Upper lobe of left lung (tissue), 6 donors: ENCODE measurements around the gene GCAT. TPM values are rescaled to one million over a fixed set of nuclear protein-coding genes. Genes with fewer than 3 reads are reported as not detected.

Experiments
- ATAC-seq, 2 donors: fragments of 200-7000 bp; cut with Tn5 transposase; one replicate each; pipeline ENCODE4 v1.9.1; 2022; ENCODE audit warnings: mild to moderate bottlenecking in 2 of 2, moderate library complexity in 2 of 2; ENCODE audit not compliant: low FRiP score in 2 of 2
- DNase-seq, 2 donors: peaks; one replicate each; pipeline ENCODE4 v3.0.0-alpha.2; 2019 to 2020
- H3K27ac ChIP-seq, 4 donors: fragments of 200-600 bp; sonication (generic); one replicate each; pipeline ENCODE4 v1.5.1; 2016 to 2019
- H3K27me3 ChIP-seq, 4 donors: fragments of 200-600 bp; sonication (generic); one replicate each; pipeline ENCODE4 v1.5.1; 2017 to 2019
- H3K36me3 ChIP-seq, 4 donors: fragments of 200-600 bp; sonication (generic); one replicate each; pipeline ENCODE4 v1.5.1; 2016 to 2019
- H3K4me1 ChIP-seq, 4 donors: fragments of 200-600 bp; sonication (generic); one replicate each; pipeline ENCODE4 v1.5.1; 2018 to 2019
- H3K4me3 ChIP-seq, 4 donors: fragments of 200-600 bp; sonication (generic); one replicate each; pipeline ENCODE4 v1.5.1; 2017 to 2019; ENCODE audit warnings: mild to moderate bottlenecking in 2 of 4, moderate library complexity in 1 of 4
- H3K9me3 ChIP-seq, 4 donors: fragments of 200-600 bp; sonication (generic); one replicate each; pipeline ENCODE4 v1.5.1; 2018 to 2019
- POLR2A ChIP-seq, 4 donors: fragments of 450-650 bp; IDR thresholded peaks; one replicate each; pipeline ENCODE4 v1.5.1; 2016 to 2017; ENCODE audit warnings: antibody characterized with exemption in 4 of 4, mild to moderate bottlenecking in 2 of 4
- POLR2AphosphoS5 ChIP-seq, 2 donors: sonication (generic); formaldehyde crosslinking; IDR thresholded peaks; one replicate each; pipeline ENCODE4 v1.5.1; 2017; ENCODE audit warnings: antibody characterized with exemption in 2 of 2
- WGBS, 2 donors: methylation state at CpG; one replicate each; pipeline ENCODE4 v1.1.5; 2017 to 2018; 5-methylcytosine and 5-hydroxymethylcytosine counted together
- small RNA-seq, 4 donors: library from RNA; depleted of rRNA; stranded (forward); fragments of <200 nt; gene quantifications; one replicate each; pipeline ENCODE3, GENCODE V24; 2016
- total RNA-seq, 6 donors: library from RNA; depleted of rRNA in 4 of 6; stranded (reverse); fragments of >200 nt in 4 of 6; gene quantifications; one replicate each; pipeline versions ENCODE4 v1.1.0 to v1.2.1, GENCODE V29; 2016 to 2021
- TF ChIP-seq, protein P1 (sequence below), 6 experiments: fragments of 450-650 bp in 4 of 6; fragments of 200-600 bp in 2 of 6; sonication (generic) in 2 of 6; IDR thresholded peaks; one replicate each; pipeline ENCODE4 v1.5.1; 2016 to 2019; ENCODE audit warnings: antibody characterized with exemption in 6 of 6
- donor health status: DM: no; HTN: no; CAD: no; lungs with moderate emphysema.
- donor health status: DM: no; HTN: yes; CAD: no; lungs with severe emphysema.

Gene GCAT
- total RNA-seq, 6 donors from 2014 or later = 2.7 to 16.7 (median 7.5) TPM

DNA sequence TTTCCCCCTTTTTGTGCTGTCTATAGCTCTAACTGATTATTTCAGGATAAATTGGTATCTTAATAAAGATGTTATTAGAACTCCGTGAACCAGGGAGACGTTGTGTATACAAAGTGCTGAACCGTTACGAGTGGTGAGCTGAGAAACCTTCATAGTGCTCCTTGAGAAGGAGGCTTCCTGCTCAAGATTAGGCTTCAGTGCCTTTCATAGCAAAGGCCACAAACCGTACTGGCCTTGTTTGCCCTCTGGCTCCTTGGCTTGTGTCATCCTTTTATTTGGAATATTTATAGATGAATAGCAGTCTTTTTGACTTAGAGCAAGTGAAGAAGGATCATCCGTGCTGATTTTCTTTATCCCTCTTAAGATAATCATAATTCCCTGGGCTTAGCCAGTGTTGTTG, 57.8 kb downstream of the GCAT start:
- Histone ChIP-seq H3K9me3 (no peaks in the 10 kb centered on the region), H3K27me3 (no peaks in the 10 kb centered on the region), H3K4me3 (no peak overlapping the region), H3K36me3 (peaks cover 26 to 96% (median 73%) of the 10 kb centered on the region in 4 donors), H3K27ac (no peak overlapping the region), H3K4me1 (peaks cover 0 to 15% (median 3%) of the 10 kb centered on the region in 4 donors)
- 91 to 95% methylated on average over 6 of the region's 6 CpGs for WGBS, 2 donors
- DNase-seq (no peak), ATAC-seq (no peak)
- TF ChIP-seq, protein P1, sequence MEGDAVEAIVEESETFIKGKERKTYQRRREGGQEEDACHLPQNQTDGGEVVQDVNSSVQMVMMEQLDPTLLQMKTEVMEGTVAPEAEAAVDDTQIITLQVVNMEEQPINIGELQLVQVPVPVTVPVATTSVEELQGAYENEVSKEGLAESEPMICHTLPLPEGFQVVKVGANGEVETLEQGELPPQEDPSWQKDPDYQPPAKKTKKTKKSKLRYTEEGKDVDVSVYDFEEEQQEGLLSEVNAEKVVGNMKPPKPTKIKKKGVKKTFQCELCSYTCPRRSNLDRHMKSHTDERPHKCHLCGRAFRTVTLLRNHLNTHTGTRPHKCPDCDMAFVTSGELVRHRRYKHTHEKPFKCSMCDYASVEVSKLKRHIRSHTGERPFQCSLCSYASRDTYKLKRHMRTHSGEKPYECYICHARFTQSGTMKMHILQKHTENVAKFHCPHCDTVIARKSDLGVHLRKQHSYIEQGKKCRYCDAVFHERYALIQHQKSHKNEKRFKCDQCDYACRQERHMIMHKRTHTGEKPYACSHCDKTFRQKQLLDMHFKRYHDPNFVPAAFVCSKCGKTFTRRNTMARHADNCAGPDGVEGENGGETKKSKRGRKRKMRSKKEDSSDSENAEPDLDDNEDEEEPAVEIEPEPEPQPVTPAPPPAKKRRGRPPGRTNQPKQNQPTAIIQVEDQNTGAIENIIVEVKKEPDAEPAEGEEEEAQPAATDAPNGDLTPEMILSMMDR (IDR thresholded peaks at IDR 0.05) = no peak
- TF ChIP-seq POLR2AphosphoS5 (IDR thresholded peaks at IDR 0.05) = no peak
- TF ChIP-seq POLR2A (IDR thresholded peaks at IDR 0.05) = no peak

Small RNA genes lying within 50 kb of the gene (small RNA-seq; reads per million reads assigned to genes)
- 0.65 to 2.0 (median 1.3) reads per million in 4 donors for gene MIR659

Other genes starting within 250 kb of the GCAT start
- 10 to 100 TPM; 38.8 to 81.7 (median 67.5) TPM for gene CDC42EP1, start 247.5 kb upstream of the GCAT start, total RNA-seq
- 1 to 10 TPM in 3 of 6 donors, not detected in 3; 1.4 to 4.2 (median 2.0) TPM for gene LGALS2, start 227.8 kb upstream of the GCAT start, total RNA-seq
- gene GGA1, start 199.1 kb upstream of the GCAT start, total RNA-seq = 100 to 1,000 TPM in 2 of 6 donors, 10 to 100 TPM in 4; 52.4 to 226 (median 68.3) TPM
- 10 to 100 TPM; 11.4 to 58.7 (median 31.1) TPM for gene SH3BP1, start 168.3 kb upstream of the GCAT start, total RNA-seq
- 10 to 100 TPM in 1 of 6 donors, 1 to 10 TPM in 5; 2.1 to 11.1 (median 8.7) TPM for gene PDXP, start 149.2 kb upstream of the GCAT start, total RNA-seq
- 100 to 1,000 TPM; 125 to 750 (median 400) TPM for gene LGALS1, start 132.3 kb upstream of the GCAT start, total RNA-seq
- 10 to 100 TPM; 23.5 to 89.1 (median 26.7) TPM for gene NOL12, start 121.6 kb upstream of the GCAT start, total RNA-seq
- gene TRIOBP, start 110.9 kb upstream of the GCAT start, total RNA-seq = 100 to 1,000 TPM in 4 of 6 donors, 10 to 100 TPM in 2; 76.5 to 151 (median 113) TPM
- not detected for gene GALR3, start 15.4 kb downstream of the GCAT start, total RNA-seq
- 10 to 100 TPM; 22.4 to 49.2 (median 38.2) TPM for gene ANKRD54, start 36.4 kb downstream of the GCAT start, total RNA-seq
- 100 to 1,000 TPM; 130 to 418 (median 248) TPM for gene EIF3L, start 41.5 kb downstream of the GCAT start, total RNA-seq
- gene MICALL1, start 98.4 kb downstream of the GCAT start, total RNA-seq = 10 to 100 TPM; 24.3 to 47.1 (median 37.3) TPM
- 1 to 10 TPM in 3 of 6 donors, under 1 TPM in 2, not detected in 1; 0.46 to 7.2 (median 1.2) TPM for gene C22orf23, start 145.7 kb downstream of the GCAT start, total RNA-seq
- gene POLR2F, start 145.8 kb downstream of the GCAT start, total RNA-seq = 100 to 1,000 TPM in 2 of 6 donors, 10 to 100 TPM in 4; 48.9 to 152 (median 71.7) TPM
- gene SOX10, start 176.6 kb downstream of the GCAT start, total RNA-seq = under 1 TPM in 1 of 6 donors, not detected in 5; 0.15 TPM
- 100 to 1,000 TPM in 1 of 6 donors, 10 to 100 TPM in 5; 31.6 to 189 (median 50.3) TPM for gene PICK1, start 249.5 kb downstream of the GCAT start, total RNA-seq